ENCODE measurements around the gene ADGRV1. TPM values are rescaled to one million over a fixed set of nuclear protein-coding genes. Genes with fewer than 3 reads are reported as not detected.

ADGRV1 gene
- polyA plus RNA-seq, 1 donor from 2014 or later, result 3.7 TPM

DNA sequence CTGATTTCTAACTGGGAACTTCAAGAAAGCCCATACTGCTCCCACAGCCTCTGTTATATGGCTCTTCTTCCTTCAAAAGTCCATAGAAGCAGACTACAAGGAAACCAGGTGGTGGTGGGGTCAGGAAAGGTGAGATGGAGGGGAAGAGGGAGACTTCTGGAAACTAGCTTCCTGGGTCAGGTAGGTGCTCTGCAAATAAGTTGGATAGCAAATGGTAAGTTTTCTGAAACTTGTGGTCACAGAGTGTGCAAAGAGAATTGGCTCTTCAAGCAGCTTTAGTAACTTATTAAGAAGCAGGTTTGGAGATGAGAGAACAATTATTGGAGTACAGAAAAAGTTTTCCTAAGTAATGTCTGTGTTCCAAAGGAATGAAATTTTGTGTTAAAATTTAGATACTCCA, 316.9 kb downstream of the ADGRV1 start:
- Histone ChIP-seq H3K9ac (ENCODE audit: low read length) (no peak overlapping the region), H3K9me3 (ENCODE audit: low read length) (no peaks in the 10 kb centered on the region), H3K9me2 (ENCODE audit: insufficient read depth, low read length) (no peaks in the 10 kb centered on the region), H2AFZ (ENCODE audit: low read depth, low read length) (no peak overlapping the region), H3F3A (ENCODE audit: insufficient read depth, low read length, poor library complexity, severe bottlenecking) (no peaks in the 10 kb centered on the region), H3K36me3 (ENCODE audit: insufficient read depth, low read length) (no peaks in the 10 kb centered on the region), H3K4me2 (ENCODE audit: low read length) (no peak overlapping the region), H3K4me3 (ENCODE audit: low read length) (no peak overlapping the region), H3K27ac (ENCODE audit: low read length) (no peak overlapping the region), H3K79me2 (replicated peaks; ENCODE audit: insufficient read depth, low read length) (no peaks in the 10 kb centered on the region), H4K20me1 (ENCODE audit: insufficient read depth) (no peaks in the 10 kb centered on the region), H3K27me3 (ENCODE audit: insufficient read depth, low read depth, low read length) (peaks cover 4% of the 10 kb centered on the region)
- TF ChIP-seq EZH2 (IDR thresholded peaks at IDR 0.05; ENCODE audit: borderline replicate concordance, insufficient read depth, low read length, poor library complexity, severe bottlenecking) (no peak), REST (IDR thresholded peaks at IDR 0.05; ENCODE audit: borderline replicate concordance) (no peak), MXI1 (conservative IDR thresholded peaks at IDR 0.05; ENCODE audit: poor library complexity, severe bottlenecking) (no peak), SMC3 (conservative IDR thresholded peaks at IDR 0.05; ENCODE audit: poor library complexity) (no peak), EP300 (conservative IDR thresholded peaks at IDR 0.05; ENCODE audit: poor library complexity, severe bottlenecking) (no peak), RAD21 (conservative IDR thresholded peaks at IDR 0.05) (no peak), TAF1 (IDR thresholded peaks at IDR 0.05; ENCODE audit: low read depth) (no peak), POLR2AphosphoS5 (IDR thresholded peaks at IDR 0.05) (no peak)
- TF ChIP-seq, protein P1, sequence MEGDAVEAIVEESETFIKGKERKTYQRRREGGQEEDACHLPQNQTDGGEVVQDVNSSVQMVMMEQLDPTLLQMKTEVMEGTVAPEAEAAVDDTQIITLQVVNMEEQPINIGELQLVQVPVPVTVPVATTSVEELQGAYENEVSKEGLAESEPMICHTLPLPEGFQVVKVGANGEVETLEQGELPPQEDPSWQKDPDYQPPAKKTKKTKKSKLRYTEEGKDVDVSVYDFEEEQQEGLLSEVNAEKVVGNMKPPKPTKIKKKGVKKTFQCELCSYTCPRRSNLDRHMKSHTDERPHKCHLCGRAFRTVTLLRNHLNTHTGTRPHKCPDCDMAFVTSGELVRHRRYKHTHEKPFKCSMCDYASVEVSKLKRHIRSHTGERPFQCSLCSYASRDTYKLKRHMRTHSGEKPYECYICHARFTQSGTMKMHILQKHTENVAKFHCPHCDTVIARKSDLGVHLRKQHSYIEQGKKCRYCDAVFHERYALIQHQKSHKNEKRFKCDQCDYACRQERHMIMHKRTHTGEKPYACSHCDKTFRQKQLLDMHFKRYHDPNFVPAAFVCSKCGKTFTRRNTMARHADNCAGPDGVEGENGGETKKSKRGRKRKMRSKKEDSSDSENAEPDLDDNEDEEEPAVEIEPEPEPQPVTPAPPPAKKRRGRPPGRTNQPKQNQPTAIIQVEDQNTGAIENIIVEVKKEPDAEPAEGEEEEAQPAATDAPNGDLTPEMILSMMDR (IDR thresholded peaks at IDR 0.05; ENCODE audit: poor library complexity, severe bottlenecking), result no peak

GRCh38 chr5:90876366-90876765, 317.8 kb downstream of the ADGRV1 start:
- H3K36me3 ChIP-seq (ENCODE audit: insufficient read depth, low read length), result no peaks in the 10 kb centered on the region
- no peak overlapping the region for H3K9ac ChIP-seq (ENCODE audit: low read length)
- H3K9me2 ChIP-seq (ENCODE audit: insufficient read depth, low read length), result no peaks in the 10 kb centered on the region
- no peaks in the 10 kb centered on the region for H3K79me2 ChIP-seq (replicated peaks; ENCODE audit: insufficient read depth, low read length)
- peaks cover 4% of the 10 kb centered on the region for H3K27me3 ChIP-seq (ENCODE audit: insufficient read depth, low read depth, low read length)
- H2AFZ ChIP-seq (ENCODE audit: low read depth, low read length), result no peak overlapping the region
- no peaks in the 10 kb centered on the region for H4K20me1 ChIP-seq (ENCODE audit: insufficient read depth)
- no peak overlapping the region for H3K27ac ChIP-seq (ENCODE audit: low read length)
- H3K9me3 ChIP-seq (ENCODE audit: low read length), result no peaks in the 10 kb centered on the region
- no peak for TF ChIP-seq POLR2AphosphoS5 (IDR thresholded peaks at IDR 0.05)
- no peak for TF ChIP-seq EP300 (conservative IDR thresholded peaks at IDR 0.05; ENCODE audit: poor library complexity, severe bottlenecking)
- no peak for TF ChIP-seq REST (IDR thresholded peaks at IDR 0.05; ENCODE audit: borderline replicate concordance)
- no peak for TF ChIP-seq EZH2 (IDR thresholded peaks at IDR 0.05; ENCODE audit: borderline replicate concordance, insufficient read depth, low read length, poor library complexity, severe bottlenecking)
- TF ChIP-seq, protein P1 (IDR thresholded peaks at IDR 0.05; ENCODE audit: poor library complexity, severe bottlenecking), result no peak
- TF ChIP-seq SMC3 (conservative IDR thresholded peaks at IDR 0.05; ENCODE audit: poor library complexity), result no peak
- no peak for TF ChIP-seq RAD21 (conservative IDR thresholded peaks at IDR 0.05)
- no peak for TF ChIP-seq TAF1 (IDR thresholded peaks at IDR 0.05; ENCODE audit: low read depth)
- no peak for TF ChIP-seq MXI1 (conservative IDR thresholded peaks at IDR 0.05; ENCODE audit: poor library complexity, severe bottlenecking)
- H3K4me3 ChIP-seq (ENCODE audit: low read length), result no peak overlapping the region
- H3F3A ChIP-seq (ENCODE audit: insufficient read depth, low read length, poor library complexity, severe bottlenecking), result no peaks in the 10 kb centered on the region
- H3K4me2 ChIP-seq (ENCODE audit: low read length), result no peak overlapping the region

Data from neural cell (in vitro differentiated cells).